DMS 273 (cell line): ENCODE data around the gene SPNS1.
"Not testable (repeated sequence)": the region's sequence is repeated elsewhere in the genome, so short reads cannot be mapped to it uniquely, and the experiment has no call there.

Experiments
- DNase-seq: peaks from one replicate; lab custom pipeline; 2025; ENCODE audit not compliant: unreplicated experiment; lab: John Stamatoyannopoulos, UW

SPNS1 gene

DNA sequence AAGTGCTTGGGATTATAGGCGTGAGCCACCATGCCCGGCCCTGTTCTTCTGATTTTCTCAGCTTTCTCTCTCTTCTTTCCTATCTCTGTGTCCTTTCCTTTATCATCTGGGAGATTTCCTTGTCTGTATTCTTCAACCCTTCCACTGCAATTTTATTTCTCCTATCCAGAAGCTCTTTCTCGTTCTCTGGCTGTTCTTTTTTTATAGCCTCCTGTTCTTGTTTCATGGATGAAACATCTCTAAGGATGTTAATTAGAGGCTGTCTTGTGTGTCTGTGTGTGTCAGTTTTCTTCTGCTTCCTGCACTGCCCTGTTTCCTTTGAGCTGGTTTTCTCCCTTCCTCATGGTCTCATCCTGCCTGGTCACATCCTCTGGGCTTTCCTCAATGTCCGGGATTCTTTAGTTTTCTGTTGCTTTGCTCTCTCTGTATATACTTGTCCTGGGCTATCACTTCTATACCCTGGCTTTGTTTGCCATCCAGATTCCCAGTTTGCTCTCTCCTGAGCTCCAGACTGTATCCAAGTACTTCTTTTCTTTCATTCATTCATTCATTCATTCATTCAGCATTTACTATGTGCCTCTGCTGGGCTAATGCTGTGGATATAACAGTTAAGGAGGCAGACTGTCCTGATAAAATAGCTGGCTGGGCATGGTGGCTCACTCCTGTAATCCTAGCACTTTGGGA lies 12.7 kb downstream of the SPNS1 start:
- DNase-seq, result no peak

DNA sequence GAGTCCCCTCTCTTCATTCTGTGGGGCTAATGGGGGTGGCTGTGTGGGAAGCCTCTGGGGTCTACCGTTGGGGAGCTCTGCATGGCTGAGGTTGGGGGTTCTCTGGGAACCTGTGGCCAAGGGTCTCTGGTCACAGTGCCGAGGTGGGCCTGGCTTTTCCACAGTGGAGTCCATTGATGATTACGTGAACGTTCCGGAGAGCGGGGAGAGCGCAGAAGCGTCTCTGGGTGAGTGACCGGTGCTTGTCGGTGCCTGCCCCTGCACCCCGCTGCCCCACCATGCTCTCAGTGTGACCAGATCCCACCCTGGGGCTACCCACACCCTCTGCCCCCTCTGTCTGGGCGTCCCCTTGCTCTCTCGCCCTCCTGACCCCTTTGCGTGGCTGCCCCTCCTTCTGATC lies 14.8 kb downstream of the SPNS1 start:
- DNase-seq, result no peak

DNA sequence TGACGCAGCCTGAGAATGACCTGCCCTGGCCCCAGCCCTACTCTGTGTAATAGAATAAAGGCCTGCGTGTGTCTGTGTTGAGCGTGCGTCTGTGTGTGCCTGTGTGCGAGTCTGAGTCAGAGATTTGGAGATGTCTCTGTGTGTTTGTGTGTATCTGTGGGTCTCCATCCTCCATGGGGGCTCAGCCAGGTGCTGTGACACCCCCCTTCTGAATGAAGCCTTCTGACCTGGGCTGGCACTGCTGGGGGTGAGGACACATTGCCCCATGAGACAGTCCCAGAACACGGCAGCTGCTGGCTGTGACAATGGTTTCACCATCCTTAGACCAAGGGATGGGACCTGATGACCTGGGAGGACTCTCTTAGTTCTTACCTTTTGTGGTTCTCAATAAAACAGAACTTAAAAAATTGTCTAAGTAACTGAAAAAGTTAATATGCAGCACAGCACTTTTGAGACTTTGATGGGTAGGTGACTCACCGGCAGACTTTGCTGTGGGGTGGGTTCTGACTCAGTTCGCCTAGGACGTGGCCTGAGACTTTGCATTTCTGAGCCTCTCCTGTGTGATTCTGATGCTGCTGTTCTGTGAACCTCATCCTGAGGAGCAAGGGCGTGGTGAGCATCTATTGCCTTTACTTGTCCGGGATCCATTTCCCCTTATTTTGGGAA lies 15.9 kb downstream of the SPNS1 start:
- no peak for DNase-seq

DNA sequence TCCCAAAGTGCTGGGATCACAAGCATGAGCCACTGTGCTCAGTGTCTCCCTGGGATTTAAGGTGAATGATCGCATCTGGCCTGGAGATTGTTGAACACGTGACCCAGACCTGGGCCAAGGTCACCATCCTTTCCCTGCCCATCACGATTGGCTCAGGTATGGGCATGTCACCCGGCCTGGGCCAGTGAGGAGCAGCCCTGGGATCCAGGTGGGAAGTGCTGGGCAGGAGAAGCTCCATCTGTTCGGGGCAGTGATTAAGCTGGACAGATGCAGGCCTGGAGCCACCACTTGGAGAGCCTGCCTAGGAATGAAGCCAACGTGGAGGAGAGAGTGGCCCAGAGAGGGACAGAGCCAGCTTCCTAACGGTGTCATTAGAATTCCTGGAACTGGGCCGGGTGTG lies 17.1 kb downstream of the SPNS1 start:
- peak; percentile 33 for DNase-seq

DNA sequence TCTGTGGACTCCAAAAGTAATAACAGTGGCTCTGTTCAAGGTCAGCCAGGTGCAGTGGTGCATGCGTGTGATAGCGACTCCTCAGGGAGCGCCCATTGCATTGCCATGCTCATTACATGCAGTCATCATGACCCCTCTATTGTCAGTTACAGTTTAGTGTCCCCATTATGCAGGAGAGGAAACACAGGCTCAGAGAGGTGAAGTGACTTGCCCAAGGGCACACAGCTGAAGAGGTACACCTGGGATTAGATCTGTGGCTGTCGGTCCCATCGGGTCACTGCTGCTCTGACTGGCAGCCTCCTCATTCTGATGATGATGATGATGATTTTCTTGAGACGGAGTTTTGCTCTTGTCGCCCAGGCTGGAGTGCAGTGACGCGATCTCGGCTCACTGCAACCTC lies 17.9 kb downstream of the SPNS1 start:
- DNase-seq, result no peak

DNA sequence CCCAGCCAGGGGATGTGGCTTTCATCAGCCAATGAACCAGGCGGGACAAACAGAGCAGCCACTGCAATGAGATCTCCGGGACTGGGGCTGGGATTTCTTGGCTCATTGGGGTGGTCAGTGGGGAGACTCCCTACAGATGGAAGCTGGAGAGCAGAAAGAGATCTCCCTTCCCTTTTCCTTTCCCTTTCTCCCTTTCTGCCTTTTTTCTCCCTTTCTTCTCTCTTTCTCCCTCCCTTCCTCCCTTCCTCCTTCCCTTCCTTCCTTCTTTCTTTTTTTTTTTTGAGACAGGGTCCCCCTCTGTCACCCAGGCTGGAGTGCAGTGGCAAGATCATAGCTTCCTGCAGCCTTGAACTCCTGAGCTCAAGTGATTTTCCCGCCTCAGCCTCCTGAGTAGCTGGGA lies 24.3 kb downstream of the SPNS1 start:
- DNase-seq, result no peak

DNA sequence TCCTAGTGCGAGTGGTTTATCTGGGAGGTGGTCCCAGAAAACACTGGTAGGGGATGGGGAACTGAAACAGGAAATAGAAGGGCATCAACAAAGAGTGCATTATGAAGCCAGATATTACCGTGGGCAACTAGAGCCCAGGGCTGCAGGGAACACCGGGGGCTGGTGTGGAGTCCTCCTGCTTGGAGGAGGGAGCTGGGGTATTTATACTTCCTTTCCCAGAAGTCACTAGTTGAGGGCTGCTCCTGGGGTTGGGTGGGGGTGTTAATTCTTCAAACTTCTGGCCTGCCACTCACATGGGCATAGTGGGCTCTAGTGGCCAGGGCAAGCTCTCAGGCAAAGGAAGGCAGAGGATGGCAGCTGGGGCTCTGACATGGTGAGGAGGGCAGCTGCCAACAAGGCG lies 25.0 kb downstream of the SPNS1 start:
- no peak for DNase-seq

DNA sequence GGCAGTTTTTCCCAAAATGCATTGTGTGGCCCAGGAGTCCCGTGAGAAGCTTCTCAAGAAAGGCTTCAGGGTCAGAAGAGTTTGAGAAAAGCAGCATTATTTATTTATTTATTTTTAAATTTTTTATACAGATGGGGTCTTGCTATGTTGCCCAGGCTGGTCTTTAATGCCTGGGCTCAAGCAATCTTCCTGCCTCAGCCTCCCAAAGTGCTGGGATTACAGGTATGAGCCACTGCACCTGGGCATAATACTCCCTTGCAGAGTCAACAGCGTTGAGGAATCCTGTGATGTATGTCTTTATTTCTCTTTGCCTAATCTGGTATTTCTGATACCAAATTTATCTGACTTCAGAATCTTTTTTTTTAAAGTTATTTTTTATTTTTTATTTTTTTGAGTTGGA lies 25.4 kb downstream of the SPNS1 start:
- no peak for DNase-seq

DNA sequence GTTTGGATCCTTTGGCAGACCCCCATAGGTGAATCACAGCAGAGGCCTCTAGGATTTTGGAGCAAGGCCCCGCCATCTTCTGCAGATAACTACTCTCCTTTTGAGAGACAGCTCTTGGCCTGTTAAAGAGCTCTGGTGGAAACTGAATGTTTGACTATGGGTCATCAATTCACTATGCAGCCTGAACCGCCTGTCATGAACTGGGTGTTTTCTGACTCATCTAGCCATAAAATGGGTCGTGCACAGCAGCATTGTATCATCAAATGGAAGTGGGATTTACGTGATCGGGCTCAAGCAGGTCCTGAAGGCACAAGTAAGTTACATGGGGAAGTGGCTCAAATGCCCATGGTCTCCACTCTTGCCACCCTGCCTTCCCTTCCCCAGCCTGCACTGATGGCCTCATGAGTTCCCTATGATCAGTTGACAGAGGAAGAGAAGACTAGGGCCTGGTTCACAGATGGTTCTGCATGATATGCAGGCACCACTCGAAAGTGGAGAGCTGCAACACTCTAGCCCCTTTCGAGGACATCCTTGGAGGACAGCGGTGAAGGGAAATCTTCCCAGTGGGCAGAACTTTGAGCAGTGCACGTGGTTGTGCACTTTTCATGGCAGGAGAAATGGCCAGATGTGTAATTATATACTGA lies 30.0 kb downstream of the SPNS1 start:
- DNase-seq, result not testable (repeated sequence)

DNA sequence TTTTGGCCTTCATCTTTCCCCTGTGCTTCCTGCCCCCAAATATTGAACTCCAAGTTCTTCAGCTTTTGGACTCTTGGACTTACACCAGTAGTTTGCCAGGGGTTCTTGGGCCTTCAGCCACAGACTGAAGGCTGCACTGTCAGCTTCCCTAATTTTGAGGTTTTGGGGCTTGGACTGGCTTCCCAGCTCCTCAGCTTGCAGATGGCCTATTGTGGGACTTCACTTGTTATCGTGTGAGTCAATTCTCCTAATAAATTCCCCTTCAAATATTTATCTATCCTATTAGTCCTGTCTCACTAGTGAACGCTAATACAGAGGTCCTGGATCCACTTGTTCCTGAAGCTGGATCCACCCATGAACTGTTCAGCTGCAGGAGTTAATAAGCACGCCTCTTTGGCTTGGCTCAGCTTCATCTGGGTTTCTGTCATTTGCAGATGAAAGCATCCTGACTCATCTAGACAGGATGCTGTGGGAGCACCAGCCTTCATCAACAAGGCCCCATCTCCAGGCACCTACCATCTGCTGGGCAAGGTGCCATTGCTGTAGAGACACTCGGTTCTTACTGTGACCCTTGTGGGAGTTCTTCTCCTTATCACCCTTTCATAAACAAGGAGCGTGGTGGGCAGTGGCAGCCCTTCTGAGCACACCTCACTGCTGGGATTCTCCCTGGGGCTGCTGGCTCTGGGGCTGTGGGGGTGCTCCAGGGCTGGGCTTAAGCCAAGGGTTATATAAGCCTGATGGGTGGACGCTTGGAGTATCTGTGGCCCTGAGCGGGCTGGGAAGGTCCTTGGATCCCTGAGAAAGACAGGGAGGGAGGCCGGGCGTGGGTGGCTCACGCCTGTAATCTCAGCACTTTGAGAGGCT lies 33.4 kb downstream of the SPNS1 start:
- no peak for DNase-seq

DNA sequence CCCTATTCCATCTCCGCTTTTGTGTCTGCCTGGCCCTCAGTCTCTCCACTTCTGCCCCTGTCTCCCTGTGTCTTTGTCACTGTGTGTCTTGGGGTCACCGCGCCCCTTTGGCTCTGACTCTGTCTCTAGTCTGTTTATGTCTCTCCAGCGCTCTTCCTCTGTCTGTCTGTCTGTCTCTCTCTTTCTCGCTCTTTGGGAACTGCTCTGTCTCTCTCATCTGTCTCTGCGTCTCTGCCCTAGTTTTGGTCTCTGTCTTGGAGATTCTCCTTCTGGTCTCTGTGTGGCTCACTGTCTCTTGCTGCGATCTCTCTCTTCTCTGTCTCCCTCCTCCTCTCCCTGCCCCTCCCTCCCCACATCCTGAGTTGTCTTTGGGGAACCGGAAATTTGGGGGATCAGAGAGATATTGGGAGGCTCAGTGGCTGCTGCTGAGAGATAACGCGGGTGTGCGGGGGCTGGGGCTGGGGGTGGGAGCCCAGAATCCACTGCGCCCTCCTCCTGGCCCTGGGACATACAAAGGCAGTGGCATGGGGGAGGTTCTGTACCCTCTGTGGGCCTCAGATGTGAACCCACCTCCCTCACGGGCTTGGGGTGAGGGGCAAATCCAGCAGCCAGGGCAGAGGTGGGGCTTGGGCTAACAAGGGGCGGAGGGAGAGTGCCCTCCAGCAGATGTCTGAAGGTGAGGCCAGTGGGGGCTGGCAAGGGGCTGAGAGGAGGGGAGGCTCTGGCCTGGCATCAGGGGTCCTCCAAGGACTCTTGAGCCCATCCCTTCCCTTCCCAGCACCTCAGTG lies 34.7 kb downstream of the SPNS1 start:
- no peak for DNase-seq

DNA sequence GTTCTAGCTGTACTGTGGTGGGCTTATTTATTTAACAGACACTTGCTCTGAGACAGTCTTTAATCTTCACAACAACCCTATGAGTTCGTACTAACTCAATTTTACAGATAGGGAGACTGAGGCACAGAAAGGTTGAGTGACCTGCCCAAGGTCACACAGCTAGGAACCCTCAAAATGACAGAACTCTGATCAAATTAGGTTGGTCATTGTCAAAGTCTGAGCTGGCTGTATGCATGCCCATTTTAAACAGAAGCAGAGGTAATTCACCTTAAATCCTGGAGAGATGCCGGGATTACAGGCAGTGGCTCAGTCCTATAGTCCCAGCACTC lies 35.2 kb downstream of the SPNS1 start:
- DNase-seq, result no peak

DNA sequence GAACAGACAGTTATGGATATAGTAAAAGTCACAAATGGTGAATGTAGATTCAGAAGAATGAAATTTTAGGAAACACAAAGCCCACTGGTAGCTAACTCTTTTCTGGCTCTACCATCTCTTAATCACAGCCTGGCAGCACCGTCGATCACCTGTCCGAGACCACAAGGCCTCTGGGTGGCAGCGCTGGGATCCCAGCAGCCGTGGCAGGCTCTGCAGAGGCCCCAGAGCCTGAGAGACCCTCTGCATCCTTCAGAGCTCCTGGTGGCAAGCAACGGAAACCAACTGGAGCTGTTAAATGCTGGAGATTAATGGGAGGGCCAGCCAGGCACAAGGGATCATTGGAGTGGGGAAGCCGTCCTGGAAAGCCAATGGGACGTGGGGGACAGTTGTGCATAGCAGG lies 36.5 kb downstream of the SPNS1 start:
- peak; percentile 42 for DNase-seq

DNA sequence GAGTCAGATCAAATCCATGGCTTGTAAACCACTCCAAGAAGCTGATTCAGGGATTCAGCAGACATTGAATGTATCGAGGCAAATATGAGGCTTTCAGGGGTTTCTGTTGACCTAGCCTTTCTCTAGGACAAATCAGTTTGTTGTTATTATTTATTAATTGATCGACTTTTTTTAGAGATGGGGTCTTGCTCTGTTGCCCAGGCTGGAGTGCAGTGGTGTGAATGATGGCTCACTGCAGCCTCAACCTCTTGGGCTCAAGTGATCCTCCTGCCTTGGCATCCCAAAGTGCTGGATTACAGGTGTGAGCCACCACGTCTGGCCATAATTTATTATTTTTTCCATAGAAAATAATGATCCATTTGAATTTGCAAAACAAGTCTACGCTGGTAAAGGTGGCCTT lies 37.3 kb downstream of the SPNS1 start:
- no peak for DNase-seq

DNA sequence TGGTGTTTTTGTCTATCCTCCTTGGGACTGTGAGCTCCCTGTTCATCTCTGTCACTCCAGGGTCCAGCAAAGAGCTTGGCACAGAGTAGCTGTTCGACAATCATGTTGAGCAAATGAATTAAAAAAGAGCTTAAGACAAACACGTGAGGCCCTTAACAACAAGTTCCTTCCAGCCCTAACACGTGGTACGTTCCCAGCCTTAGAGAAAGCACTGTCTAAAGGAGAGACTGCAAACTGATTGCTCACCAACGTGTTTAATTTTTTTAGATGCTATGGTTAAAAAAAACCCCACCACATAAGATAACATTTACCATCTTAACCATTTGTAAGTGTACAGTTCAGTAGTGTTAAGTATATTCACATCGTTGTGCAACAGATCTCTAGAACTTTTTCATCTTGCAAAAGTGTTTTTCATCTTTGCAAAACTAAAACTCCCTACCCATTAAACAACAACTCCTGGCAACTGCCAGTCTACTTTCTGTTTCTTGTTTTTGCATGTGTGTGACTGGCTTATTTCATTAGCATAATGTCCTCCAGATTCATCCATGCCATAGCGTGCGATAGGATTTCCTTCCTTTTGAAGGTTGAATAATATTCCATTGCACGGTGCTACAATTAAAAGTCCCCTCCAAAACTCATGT lies 38.5 kb downstream of the SPNS1 start:
- DNase-seq, result no peak

DNA sequence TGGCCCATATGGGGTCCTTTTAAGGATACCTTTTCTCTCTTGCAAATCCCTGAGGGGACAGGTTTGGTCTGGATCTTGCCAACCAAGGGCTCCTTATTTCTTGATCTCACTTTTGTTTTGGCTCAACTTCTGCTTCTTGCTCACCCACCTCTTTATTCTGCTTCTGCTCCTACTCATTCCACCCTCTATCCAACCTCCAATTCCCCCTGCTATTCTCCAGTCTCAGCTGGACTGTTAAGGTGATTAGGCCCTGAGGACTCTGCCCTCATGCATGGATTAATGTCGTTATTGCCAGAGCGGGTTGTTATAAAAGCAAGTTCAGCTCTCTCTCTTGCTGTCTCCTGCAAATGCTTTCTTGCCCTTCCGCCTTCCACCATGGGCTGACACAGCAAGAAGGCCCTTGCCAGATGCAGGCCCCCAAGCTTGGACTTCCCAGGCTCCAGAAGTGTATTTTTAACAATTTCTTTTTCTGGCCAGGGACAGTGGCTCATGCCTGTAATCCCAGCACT lies 40.0 kb downstream of the SPNS1 start:
- DNase-seq, result no peak

DNA sequence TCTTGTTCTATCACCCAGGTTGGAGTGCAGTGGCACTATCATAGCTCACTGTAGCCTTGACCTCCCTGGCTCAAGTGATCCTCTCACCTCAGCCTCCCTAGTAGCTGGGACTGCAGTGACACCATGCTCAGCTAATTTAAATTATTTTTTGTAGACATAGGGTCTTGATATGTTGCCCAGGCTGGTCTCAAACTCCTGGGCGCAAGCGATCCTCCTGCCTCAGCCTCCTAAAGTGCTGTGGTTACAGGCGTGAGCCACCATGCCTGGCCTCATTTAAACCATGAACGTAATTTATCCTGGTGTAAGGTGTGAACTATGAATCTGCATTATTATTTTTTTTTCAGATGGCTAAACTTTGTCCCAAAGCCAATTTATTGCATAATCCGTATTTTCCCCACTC lies 47.6 kb downstream of the SPNS1 start:
- DNase-seq, result no peak

DNA sequence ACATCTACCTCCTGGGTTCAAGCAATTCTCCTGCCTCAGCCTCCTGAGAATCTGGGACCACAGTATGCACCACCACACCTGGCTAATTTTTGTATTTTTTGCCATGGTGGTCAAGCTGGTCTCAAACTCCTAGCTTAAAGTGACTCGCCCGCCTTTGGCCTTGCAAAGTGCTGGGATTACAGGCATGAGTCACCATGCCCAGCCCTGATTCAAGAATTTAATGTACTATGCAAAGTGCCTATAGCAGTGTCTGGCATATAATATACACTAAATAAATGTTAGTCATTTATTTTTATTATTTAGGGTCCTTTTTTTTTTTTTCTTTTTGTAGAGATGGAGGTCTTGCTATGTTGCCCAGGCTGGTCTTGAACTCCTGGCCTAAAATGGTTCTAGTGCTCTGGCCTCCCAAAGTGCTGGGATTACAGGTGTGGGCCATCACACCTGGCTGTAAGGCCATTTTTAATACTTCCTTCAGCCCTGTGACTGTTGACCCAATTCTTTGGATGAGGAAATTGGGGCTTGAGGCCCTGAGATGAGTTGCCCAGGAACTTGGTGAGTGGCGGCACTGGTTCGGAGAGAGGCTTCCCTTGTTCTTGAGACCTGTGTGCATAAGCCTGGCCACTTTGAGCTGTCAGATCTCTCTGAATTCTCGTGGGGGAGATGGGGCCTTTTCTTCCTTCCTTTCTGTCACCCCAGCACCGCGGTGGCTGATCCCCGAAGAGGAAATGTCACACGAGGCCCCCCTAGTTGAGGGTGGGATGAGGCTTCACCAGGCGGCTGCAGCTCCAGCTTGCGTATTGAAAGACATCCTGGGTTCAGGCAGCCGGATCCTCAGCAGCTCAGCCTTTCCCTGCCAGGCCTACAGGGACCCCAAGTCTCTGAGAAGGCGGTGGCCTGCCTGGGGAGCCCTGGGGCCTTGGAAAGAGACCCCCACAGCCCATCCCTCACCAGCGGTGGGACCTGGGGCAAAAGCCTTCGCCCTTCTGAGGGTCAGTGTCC lies 49.0 kb downstream of the SPNS1 start:
- no peak for DNase-seq

DNA sequence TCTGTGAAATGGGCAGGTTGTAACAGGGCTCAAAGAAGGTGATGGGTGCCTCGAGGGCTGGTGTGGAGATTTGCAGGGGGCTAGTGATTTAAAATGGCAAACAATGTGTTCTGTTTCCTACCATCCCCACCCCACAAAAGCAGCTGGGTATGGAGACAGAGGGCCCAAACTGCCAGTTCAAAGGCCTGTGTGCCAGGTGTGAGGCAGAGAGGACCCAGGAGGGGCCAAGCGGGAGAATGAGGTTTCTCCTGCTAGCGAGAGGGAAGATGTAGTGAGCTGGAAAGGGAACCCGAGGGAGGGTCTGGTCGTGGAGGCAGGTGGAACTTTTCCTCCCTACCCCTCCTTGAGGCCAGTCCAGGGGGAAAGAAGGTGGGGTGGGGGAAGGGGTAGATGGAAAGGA lies 49.7 kb downstream of the SPNS1 start:
- no peak for DNase-seq
